GM21717 (cell line): ENCODE results near the gene KIAA0513.

ENCODE experiments used
- ATAC-seq: cut with Tn5 transposase; IDR thresholded peaks from one replicate; pipeline ENCODE4 v1.9.1; 2021; ENCODE audit warnings: mild to moderate bottlenecking, moderate library complexity; ENCODE audit not compliant: unreplicated experiment

The KIAA0513 gene

GRCh38 chr16:85004587-85005205 lies 22.9 kb upstream of the KIAA0513 start:
- ATAC-seq: no peak

GRCh38 chr16:85005285-85006069 lies 22.1 kb upstream of the KIAA0513 start:
- ATAC-seq: no peak

GRCh38 chr16:85006639-85007038 lies 21.0 kb upstream of the KIAA0513 start:
- ATAC-seq: no peak

GRCh38 chr16:85007496-85008214 lies 19.9 kb upstream of the KIAA0513 start:
- no peak for ATAC-seq

- no peak for ATAC-seq
Measured at GRCh38 chr16:85008271-85008670, 19.3 kb upstream of the KIAA0513 start.

GRCh38 chr16:85010446-85010930 lies 17.1 kb upstream of the KIAA0513 start:
- ATAC-seq: no peak

- peak; percentile 93 for ATAC-seq
Measured at GRCh38 chr16:85010931-85011845, 16.4 kb upstream of the KIAA0513 start, which contains the start of gene ZDHHC7. Gene ZDHHC7 (minus strand): TSS chr16:85011535. CDS start chr16:84990618, 20,917 bp downstream.

- ATAC-seq: peak; percentile 13
Measured at GRCh38 chr16:85011846-85012284, 15.7 kb upstream of the KIAA0513 start.

- no peak for ATAC-seq
Measured at GRCh38 chr16:85014311-85014710, 13.3 kb upstream of the KIAA0513 start.

- ATAC-seq: no peak
Measured at GRCh38 chr16:85015481-85016187, 12.0 kb upstream of the KIAA0513 start.

GRCh38 chr16:85017151-85017550 lies 10.4 kb upstream of the KIAA0513 start:
- no peak for ATAC-seq

- no peak for ATAC-seq
Measured at GRCh38 chr16:85017633-85018032, 10.0 kb upstream of the KIAA0513 start.

- ATAC-seq: no peak
Measured at GRCh38 chr16:85018529-85019236, 8.9 kb upstream of the KIAA0513 start.

- ATAC-seq: no peak
Measured at GRCh38 chr16:85019659-85020245, 7.8 kb upstream of the KIAA0513 start.

GRCh38 chr16:85025781-85026653 lies 1.6 kb upstream of the KIAA0513 start:
- ATAC-seq: no peak

GRCh38 chr16:85026703-85027102 lies 892 bp upstream of the KIAA0513 start:
- ATAC-seq: no peak

GRCh38 chr16:85027958-85028684 lies 526 bp downstream of the KIAA0513 start:
- peak; percentile 36 for ATAC-seq
